NCI-H2107 (cell line): Measurements from ENCODE around the gene SP1.
"Not testable (repeated sequence)": the region's sequence is repeated elsewhere in the genome, so short reads cannot be mapped to it uniquely, and the experiment has no call there.

Experiments used
- DNase-seq: peaks from one replicate; lab custom pipeline; 2025; lab: John Stamatoyannopoulos, UW

SP1 gene

DNA sequence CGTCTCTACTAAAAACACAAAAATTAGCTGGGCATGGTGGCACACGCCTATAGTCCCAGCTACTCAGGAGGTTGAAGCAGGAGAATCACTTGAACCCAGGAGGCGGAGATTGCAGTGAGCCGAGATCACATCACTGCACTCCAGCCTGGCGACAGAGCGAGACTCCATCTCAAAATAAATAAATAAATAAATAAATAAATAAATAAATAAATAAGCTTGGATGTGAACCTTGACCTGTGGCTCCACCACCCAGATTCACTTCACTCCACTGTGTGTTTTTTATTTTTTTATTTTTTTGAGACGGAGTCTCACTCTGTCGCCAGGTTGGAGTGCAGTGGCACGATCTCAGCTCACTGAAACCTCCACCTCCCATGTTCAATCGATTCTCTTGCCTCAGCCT, 18.3 kb upstream of the SP1 start:
- not testable (repeated sequence) for DNase-seq

DNA sequence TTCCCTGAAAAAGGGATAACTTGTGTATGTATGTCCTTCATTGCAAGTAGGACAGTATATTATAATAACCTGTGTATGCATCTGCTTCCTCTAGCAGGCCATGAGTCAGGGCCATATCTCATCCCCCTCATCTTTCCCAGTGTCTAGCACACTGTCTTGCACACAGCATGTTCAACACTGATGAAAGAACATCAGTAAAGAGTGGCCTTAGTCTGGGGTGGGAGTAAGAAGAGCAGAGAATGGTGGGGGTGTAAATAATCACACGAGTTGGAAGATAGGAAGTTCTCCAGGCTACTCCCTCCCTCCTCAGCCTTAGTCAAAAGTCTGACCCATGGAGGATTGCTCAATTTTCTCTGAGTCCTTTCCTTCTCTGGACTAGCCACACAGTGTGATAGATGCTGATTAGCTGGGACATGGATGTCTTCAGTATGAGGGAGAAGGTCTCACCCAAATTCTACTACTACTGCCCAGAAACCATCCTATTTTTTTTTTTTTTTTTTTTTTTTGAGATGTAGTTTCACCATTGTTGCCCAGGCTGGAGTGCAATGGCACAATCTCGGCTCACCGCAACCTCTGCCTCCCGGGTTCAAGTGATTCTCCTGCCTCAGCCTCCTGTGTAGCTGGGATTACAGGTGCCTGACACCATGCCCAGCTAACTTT, 14.6 kb upstream of the SP1 start:
- DNase-seq, result no peak

- DNase-seq, result not testable (repeated sequence)
These were observed 6.3 kb upstream of the SP1 start for GRCh38 chr12:53373554-53374133.

- DNase-seq, result not testable (repeated sequence)
These were observed 5.7 kb upstream of the SP1 start for GRCh38 chr12:53374277-53374676.

- no peak for DNase-seq
These were observed 3.2 kb upstream of the SP1 start for GRCh38 chr12:53376747-53377146.

DNA sequence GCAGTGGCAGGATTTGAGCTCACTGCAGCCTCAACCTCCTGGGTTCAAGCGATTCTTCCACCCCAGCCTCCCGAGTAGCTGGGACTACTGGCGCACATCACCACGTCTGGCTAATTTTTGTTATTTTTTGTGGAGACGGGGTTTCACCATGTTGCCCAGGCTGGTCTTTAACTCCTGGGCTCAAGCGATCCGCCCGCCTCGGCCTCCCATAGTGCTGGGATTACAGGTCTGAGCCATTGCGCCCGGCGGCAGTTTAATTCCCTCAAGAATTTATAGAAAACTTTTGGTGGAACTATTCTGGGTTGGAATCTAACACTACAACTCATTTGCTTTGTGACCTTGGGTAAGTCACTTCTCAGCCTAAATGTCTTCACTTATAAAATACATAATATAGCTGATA, 1.8 kb upstream of the SP1 start:
- no peak for DNase-seq

GRCh38 chr12:53378724-53379388, 1.1 kb upstream of the SP1 start:
- DNase-seq, result no peak

DNA sequence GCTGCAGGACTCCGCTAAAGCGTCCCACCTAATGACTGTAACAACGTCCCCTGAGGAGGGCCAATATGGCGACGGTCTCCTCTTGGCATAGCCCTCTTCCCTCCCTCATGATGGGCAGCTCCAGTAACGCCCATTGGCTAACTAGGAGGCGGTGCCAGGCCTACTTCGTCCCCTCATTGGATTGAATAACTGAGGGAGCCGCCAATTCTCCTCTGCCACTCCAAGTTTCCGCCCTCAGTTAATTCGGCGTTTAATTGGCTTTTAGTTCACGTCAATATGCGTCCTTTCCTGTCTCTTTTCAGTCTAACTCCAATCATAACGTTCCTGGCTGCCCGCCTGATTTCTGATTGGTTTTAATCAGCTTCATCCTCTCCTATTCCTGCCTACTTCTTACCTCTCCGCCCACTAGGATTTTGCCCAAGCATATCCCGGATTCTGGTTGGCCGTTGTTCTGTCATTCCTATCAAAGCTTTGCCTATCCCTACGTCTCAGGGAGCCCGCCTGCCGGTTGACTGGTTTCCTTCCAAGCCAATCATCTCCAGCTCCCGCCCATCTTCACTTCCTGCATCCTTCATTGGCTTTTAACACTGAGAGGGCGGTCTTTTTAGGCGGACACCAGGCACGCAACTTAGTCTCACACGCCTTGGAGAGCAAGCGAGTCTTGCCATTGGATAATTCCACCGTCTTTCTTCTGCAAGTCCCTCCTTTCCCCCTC, 430 bp upstream of the SP1 start:
- DNase-seq, result peak; percentile 100

DNA sequence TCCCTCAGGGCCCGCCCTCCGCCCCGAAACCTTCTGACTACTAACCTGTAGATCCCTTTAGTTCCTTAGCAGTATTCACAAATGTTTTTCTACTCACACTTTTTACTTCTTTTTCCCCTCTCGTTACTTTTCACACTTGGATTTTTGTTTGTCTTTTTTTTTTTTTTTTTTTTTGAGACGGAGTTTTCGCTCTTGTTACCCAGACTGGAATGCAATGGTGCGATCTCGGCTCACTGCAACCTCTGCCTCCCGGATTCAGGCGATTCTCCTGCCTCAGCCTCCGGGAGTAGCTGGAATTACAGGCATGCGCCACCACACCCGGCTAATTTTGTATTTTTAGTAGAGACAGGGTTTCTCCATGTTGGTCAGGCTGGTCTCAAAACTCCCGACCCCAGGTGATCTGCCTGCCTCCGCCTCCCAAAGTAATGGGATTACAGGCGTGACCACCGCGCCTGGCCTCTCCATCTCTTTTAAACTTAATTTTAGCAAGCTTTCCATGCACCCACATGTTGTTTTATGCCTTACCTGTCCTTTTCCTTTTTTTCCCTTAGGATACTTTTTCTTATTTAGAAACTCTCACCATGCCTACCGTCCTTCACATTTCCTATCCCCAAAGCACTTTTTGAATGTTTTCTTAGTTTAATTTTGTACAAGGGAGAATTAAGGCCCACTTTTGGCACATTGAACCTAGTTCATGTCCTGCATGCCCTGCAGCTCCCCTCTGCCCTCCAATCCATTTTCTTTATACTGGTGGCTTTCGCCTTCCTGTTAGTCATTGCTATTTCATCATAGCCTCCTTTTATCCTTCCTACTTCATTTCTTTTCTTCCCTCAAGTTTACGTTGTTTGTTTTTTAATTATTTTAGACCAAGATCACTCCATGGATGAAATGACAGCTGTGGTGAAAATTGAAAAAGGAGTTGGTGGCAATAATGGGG, 1.1 kb downstream of the SP1 start:
- no peak for DNase-seq

DNA sequence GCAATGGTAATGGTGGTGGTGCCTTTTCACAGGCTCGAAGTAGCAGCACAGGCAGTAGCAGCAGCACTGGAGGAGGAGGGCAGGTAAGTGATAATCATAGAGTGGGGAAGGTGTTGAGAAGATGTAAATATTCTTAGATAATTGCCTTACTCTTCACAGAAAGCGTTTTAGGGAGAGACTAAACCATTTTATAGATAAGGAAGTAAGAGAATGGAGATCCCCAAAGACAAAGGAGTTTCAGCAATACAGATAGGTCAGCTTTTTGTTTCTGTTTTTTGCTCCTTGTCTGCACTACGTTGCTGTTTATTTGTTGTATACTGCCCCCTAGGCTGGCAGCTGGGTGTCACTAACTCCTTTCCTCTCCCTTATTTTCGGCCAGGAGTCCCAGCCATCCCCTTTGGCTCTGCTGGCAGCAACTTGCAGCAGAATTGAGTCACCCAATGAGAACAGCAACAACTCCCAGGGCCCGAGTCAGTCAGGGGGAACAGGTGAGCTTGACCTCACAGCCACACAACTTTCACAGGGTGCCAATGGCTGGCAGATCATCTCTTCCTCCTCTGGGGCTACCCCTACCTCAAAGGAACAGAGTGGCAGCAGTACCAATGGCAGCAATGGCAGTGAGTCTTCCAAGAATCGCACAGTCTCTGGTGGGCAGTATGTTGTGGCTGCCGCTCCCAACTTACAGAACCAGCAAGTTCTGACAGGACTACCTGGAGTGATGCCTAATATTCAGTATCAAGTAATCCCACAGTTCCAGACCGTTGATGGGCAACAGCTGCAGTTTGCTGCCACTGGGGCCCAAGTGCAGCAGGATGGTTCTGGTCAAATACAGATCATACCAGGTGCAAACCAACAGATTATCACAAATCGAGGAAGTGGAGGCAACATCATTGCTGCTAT, 2.0 kb downstream of the SP1 start:
- no peak for DNase-seq

GRCh38 chr12:53383258-53383657, 3.3 kb downstream of the SP1 start:
- DNase-seq, result no peak

DNA sequence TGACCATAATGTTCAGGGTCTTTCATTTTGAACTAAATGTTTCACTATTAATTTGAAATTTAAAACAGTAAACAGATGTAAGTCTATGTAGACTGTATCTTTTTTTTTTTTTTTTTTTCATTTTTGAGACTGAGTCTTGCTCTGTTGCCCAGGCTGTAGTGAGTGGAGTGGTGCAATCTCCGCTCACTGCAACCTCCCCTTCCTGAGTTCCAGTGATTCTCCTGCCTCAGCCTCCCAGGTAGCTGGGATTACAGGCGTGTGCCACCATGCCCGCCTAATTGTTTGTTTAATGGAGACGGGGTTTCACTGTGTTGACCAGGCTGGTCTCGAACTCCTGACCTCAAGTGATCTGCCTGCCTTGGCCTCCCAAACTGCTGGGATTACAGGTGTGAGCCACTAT, 6.4 kb downstream of the SP1 start:
- not testable (repeated sequence) for DNase-seq

GRCh38 chr12:53388932-53389331, 9.0 kb downstream of the SP1 start:
- no peak for DNase-seq

- no peak for DNase-seq
These were observed 9.7 kb downstream of the SP1 start for GRCh38 chr12:53389702-53390101.

DNA sequence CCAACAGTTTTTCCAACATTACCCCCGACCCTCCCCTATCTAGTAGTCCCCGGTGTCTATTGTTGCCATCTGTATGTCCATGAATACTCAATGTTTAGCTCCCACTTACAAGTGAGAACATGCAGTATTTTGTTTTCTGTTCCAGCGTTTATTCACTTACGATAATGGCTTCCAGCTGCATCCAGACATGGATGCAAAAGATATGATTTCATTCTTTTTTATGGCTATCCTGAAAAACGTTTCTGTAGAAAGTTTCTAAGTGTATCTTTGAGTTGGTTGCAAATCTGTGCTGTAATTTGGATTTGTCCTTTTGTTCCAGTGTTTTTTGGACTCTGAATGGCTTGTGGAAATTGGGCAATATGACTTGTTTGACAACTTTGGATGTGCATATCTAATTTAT, 11.7 kb downstream of the SP1 start:
- no peak for DNase-seq

- no peak for DNase-seq
These were observed 19.9 kb downstream of the SP1 start for GRCh38 chr12:53399896-53400295.

- DNase-seq, result not testable (repeated sequence)
These were observed 22.4 kb downstream of the SP1 start for GRCh38 chr12:53402351-53402750.

- no peak for DNase-seq
These were observed 22.9 kb downstream of the SP1 start for GRCh38 chr12:53402871-53403270.

GRCh38 chr12:53410951-53411350, 31.0 kb downstream of the SP1 start:
- DNase-seq, result no peak

GRCh38 chr12:53413485-53414204, 33.7 kb downstream of the SP1 start:
- DNase-seq, result no peak
